Tibial nerve (tissue), 4 donors: ENCODE results near the gene NUP214.

Experiments used
- EP300 ChIP-seq, 2 donors: sonication (generic); formaldehyde crosslinking; IDR thresholded peaks; one replicate each; pipeline ENCODE4 v1.6.1; 2017; ENCODE audit warnings: antibody characterized with exemption in 2 of 2, mild to moderate bottlenecking in 1 of 2
- POLR2A ChIP-seq, 2 donors: fragments of 450-650 bp; IDR thresholded peaks; one replicate each; pipeline ENCODE4 v1.6.1; 2017; ENCODE audit warnings: antibody characterized with exemption in 2 of 2, mild to moderate bottlenecking in 2 of 2, moderate library complexity in 2 of 2
- TF ChIP-seq, protein P1 (sequence below), 5 experiments: fragments of 200-600 bp in 3 of 5; fragments of 450-650 bp in 2 of 5; sonication (generic) in 3 of 5; IDR thresholded peaks; one replicate each; pipeline ENCODE4 v1.5.1; 2016 to 2019; ENCODE audit warnings: antibody characterized with exemption in 5 of 5, mild to moderate bottlenecking in 3 of 5, moderate library complexity in 2 of 5

GRCh38 chr9:131144201-131144600, 18.8 kb downstream of the NUP214 start:
- TF ChIP-seq, protein P1, sequence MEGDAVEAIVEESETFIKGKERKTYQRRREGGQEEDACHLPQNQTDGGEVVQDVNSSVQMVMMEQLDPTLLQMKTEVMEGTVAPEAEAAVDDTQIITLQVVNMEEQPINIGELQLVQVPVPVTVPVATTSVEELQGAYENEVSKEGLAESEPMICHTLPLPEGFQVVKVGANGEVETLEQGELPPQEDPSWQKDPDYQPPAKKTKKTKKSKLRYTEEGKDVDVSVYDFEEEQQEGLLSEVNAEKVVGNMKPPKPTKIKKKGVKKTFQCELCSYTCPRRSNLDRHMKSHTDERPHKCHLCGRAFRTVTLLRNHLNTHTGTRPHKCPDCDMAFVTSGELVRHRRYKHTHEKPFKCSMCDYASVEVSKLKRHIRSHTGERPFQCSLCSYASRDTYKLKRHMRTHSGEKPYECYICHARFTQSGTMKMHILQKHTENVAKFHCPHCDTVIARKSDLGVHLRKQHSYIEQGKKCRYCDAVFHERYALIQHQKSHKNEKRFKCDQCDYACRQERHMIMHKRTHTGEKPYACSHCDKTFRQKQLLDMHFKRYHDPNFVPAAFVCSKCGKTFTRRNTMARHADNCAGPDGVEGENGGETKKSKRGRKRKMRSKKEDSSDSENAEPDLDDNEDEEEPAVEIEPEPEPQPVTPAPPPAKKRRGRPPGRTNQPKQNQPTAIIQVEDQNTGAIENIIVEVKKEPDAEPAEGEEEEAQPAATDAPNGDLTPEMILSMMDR (IDR thresholded peaks at IDR 0.05): no peak
- TF ChIP-seq POLR2A (IDR thresholded peaks at IDR 0.05) (no peak), EP300 (IDR thresholded peaks at IDR 0.05) (no peak)
